PC-3 (cell line): Measurements from ENCODE around the gene C16orf86.

Source experiments
- CTCF ChIP-seq: fragments of 300-600 bp; sonication (generic); conservative IDR thresholded peaks from 2 replicates; pipeline ENCODE4 v1.5.1; 2017; ENCODE audit warnings: antibody characterized with exemption, low read depth, mild to moderate bottlenecking, low read length
- EZH2 ChIP-seq: fragments of 300-600 bp; sonication (generic); IDR thresholded peaks from one replicate; pipeline ENCODE4 v1.6.1; 2017; ENCODE audit warnings: antibody characterized with exemption, mild to moderate bottlenecking, low read length; ENCODE audit not compliant: unreplicated experiment
- EZH2phosphoT487 ChIP-seq: fragments of 300-600 bp; sonication (generic); IDR thresholded peaks from 2 replicates; pipeline ENCODE4 v1.6.1; 2018; ENCODE audit warnings: mild to moderate bottlenecking, antibody characterized with exemption, low read length, borderline replicate concordance

- TF ChIP-seq CTCF: peak; percentile 44; the same call in 1 of the 2 replicates
- TF ChIP-seq EZH2: no peak
- no peak for TF ChIP-seq EZH2phosphoT487
These were observed 3.3 kb upstream of the C16orf86 start for GRCh38 chr16:67663151-67663876.
